Mammary epithelial cell (primary cell): Measurements from ENCODE around the gene WRAP73.

Experiments used
- CTCF ChIP-seq, 2 donors: IDR thresholded peaks in 1 of 2; conservative IDR thresholded peaks in 1 of 2; 2 replicates each; pipeline ENCODE4 v1.5.1; 2011 to 2012; ENCODE audit warnings: inconsistent platforms in 2 of 2, low read length in 2 of 2, mild to moderate bottlenecking in 2 of 2, control low read depth in 1 of 2, low read depth in 1 of 2; ENCODE audit not compliant: insufficient read depth in 1 of 2; ENCODE audit errors: extremely low read depth in 1 of 2
- EZH2 ChIP-seq: IDR thresholded peaks from 2 replicates; pipeline ENCODE4 v1.6.1; 2012; ENCODE audit warnings: low read length, inconsistent platforms, borderline replicate concordance

DNA sequence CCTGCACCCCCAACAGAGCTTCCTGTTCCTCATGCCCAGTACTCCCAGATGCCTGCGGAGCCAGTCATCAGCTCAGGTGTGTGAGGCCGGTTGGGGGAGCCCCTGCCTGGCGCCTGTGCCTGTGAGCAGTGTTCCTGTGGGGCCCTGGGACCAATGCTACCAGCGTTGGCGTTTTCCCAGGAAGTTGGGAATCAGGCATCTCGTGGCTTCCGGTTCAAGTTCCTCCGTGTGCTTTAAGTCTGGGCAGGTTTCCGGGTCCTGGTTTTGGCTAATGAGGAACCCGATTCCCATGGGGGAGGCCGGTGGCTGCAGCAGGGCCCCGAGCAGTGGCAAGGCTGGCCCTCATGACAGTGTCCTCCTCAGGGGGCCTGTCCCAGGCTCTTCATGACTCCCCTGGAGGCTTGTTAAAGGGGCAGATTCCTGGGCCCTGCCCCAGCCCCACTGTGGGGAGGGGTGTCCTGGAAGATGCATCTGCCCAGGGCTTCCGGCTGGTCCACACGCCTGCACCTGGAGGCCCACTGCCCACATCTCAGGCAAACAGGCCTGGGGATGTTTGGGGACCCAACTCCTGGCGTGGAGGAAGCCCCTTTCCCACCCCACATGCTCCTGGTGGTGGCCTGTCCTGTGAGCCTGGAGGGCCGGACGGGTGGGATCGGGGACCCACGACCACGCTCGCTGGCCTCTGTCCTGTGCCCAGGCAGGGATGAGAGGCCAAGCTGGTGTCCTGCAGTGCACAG lies 28.6 kb upstream of the WRAP73 start:
- TF ChIP-seq CTCF (conservative IDR thresholded peaks at IDR 0.05 in 1 of 2, IDR thresholded peaks at IDR 0.05 in 1 of 2; ENCODE audit: extremely low read depth in 1 of 2, insufficient read depth in 1 of 2, low read depth in 1 of 2, low read length in 2 of 2) (no peak), EZH2 (no peak)
